Panc1 (cell line): ENCODE data around the gene KAT6B. TPM values are rescaled to one million over a fixed set of nuclear protein-coding genes. Genes with fewer than 3 reads are reported as not detected.

Experiments used
- ATAC-seq: fragments of 200-7000 bp; cut with Tn5 transposase; 2 replicates; pipeline ENCODE4 v1.9.1; 2020; ENCODE audit warnings: mild to moderate bottlenecking, moderate library complexity
- BruUV-seq: library from RNA; stranded (reverse); fragments of 400-500 nt; replicated peaks from 2 replicates; lab custom pipeline; 2021; lab: Mats Ljungman, UMichigan
- CTCF ChIA-PET: fragments of 300-600 bp; sonication (Branson Sonifier 250); formaldehyde crosslinking; loops from one replicate; lab custom pipeline; 2022; ENCODE audit warnings: antibody characterized with exemption; lab: Charles Lee
- POLR2A ChIA-PET: fragments of 300-600 bp; sonication (Branson Sonifier 250); formaldehyde crosslinking; loops from one replicate; lab custom pipeline; 2022; ENCODE audit warnings: antibody characterized with exemption; lab: Charles Lee
- DNase-seq: peaks from one replicate; pipeline ENCODE4 v3.0.0-alpha.2; 2010; ENCODE audit warnings: low read depth, low spot score
- H3K27ac ChIP-seq: 2 replicates; pipeline ENCODE4 v1.5.1; 2011; ENCODE audit warnings: mild to moderate bottlenecking, low read length, inconsistent platforms
- H3K27me3 ChIP-seq: fragments of 200-500 bp; sonication (Bioruptor generic); 2 replicates; pipeline ENCODE4 v1.6.0; 2014; ENCODE audit warnings: low read length, inconsistent platforms; ENCODE audit not compliant: control insufficient read depth, insufficient read depth
- H3K36me3 ChIP-seq: fragments of 200-500 bp; sonication (Bioruptor generic); 2 replicates; pipeline ENCODE4 v1.5.1; 2014; ENCODE audit warnings: inconsistent platforms, mild to moderate bottlenecking, low read length, moderate library complexity; ENCODE audit not compliant: control insufficient read depth, insufficient read depth
- H3K4me1 ChIP-seq: 2 replicates; pipeline ENCODE4 v1.5.1; 2011; ENCODE audit warnings: inconsistent platforms, mild to moderate bottlenecking, low read length, moderate library complexity; ENCODE audit not compliant: control insufficient read depth, insufficient read depth
- H3K4me3 ChIP-seq, 2 experiments: 2 replicates each; pipeline ENCODE4 v1.5.1; 2011 to 2012; ENCODE audit warnings: low read depth in 2 of 2, low read length in 2 of 2, mild to moderate bottlenecking in 2 of 2, inconsistent platforms in 1 of 2, moderate library complexity in 1 of 2
- H3K9me3 ChIP-seq: fragments of 200-500 bp; sonication (Bioruptor generic); 2 replicates; pipeline ENCODE4 v1.5.1; 2014; ENCODE audit warnings: low read depth, mild to moderate bottlenecking, inconsistent platforms, low read length, moderate library complexity; ENCODE audit not compliant: control insufficient read depth, insufficient read depth
- CTCF ChIP-seq: fragments of 450-650 bp; IDR thresholded peaks from 2 replicates; pipeline ENCODE4 v1.5.1; 2017; ENCODE audit warnings: mild to moderate bottlenecking
- POLR2AphosphoS5 ChIP-seq: IDR thresholded peaks from 2 replicates; pipeline ENCODE4 v1.6.1; 2012; ENCODE audit warnings: mild to moderate bottlenecking, low read depth, low read length, moderate library complexity
- SIN3A ChIP-seq: IDR thresholded peaks from 2 replicates; pipeline ENCODE4 v1.6.1; 2012; ENCODE audit warnings: low read depth, mild to moderate bottlenecking, low read length, moderate library complexity, borderline replicate concordance; ENCODE audit not compliant: insufficient read depth
- TCF7L2 ChIP-seq: IDR thresholded peaks from 2 replicates; pipeline ENCODE4 v1.6.1; 2011; ENCODE audit warnings: mild to moderate bottlenecking, low read depth, low read length, inconsistent platforms
- in situ Hi-C: cut with HindIII; loops from 2 replicates; pipeline ENCODE4 v1.10.0; 2016; ENCODE audit warnings: low sequenced_read_pairs, low pct_unique_long_range_greater_than_20kb
- intact Hi-C: fragments of 100-400 bp; cut with micrococcal nuclease; formaldehyde crosslinking; loops from one replicate; pipeline ENCODE4 v1.10.0; 2022; ENCODE audit not compliant: unreplicated experiment
- total RNA-seq: library from RNA; stranded (reverse); gene quantifications from one replicate; pipeline ENCODE4 v1.2.1, GENCODE V29; 2021; ENCODE audit not compliant: unreplicated experiment
- TF ChIP-seq, protein P1 (sequence below), 2 experiments: IDR thresholded peaks; 2 replicates each; pipeline ENCODE4 v1.6.1; 2011 to 2012; ENCODE audit warnings: low read depth in 2 of 2, control low read depth in 1 of 2, low read length in 1 of 2, mild to moderate bottlenecking in 1 of 2, moderate library complexity in 1 of 2; ENCODE audit not compliant: insufficient read depth in 1 of 2

The KAT6B gene
- total RNA-seq, 1 experiment from 2014 or later = 31.1 TPM

DNA sequence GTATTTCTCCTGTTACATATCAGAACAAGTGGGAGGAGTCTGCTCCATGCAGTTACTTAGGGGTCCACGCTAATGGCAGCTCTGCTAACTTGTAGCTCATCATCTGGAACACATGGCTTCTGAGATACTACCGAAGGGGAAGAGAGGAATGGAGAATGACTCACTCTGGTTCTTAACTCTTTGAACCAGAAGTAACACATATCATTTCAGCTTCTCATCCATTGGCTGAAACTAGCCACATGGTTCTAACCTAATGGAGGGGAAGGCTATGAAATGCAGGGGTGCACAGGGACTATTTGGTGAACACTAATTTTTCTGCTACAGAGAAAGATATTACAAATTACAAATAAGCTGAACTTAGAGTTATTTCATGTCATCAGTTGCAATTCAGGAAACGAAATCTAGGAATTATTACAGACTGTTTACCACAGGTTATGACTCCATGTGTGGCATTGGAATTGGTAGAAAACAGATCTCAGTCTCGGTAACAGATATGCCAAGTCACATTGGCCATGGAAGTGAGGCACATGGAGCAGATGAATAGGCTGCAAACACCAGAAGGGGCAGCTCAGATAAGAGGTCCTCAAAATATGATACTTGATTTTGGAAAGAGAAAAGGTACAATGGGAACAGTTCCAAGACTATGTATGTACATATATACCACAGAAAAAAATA is 9.4 kb upstream of the KAT6B start:
- no TSS peak for BruUV-seq
- no peaks in the 10 kb centered on the region for H3K36me3 ChIP-seq
- CTCF ChIA-PET = no interaction called here
- no peaks in the 10 kb centered on the region for H3K27me3 ChIP-seq
- POLR2A ChIA-PET = no interaction called here
- intact Hi-C loops (no loop called here), in situ Hi-C loops (no loop called here)
- DNase-seq = no peak
- ATAC-seq = no peak
- H3K27ac ChIP-seq = no peak overlapping the region
- H3K9me3 ChIP-seq = peaks cover 10% of the 10 kb centered on the region; the same call in 1 of the 2 replicates
- H3K4me3 ChIP-seq = no peak overlapping the region
- TF ChIP-seq TCF7L2 = no peak
- TF ChIP-seq POLR2AphosphoS5 = no peak
- no peak for TF ChIP-seq CTCF
- no peak for TF ChIP-seq SIN3A
- TF ChIP-seq, protein P1, sequence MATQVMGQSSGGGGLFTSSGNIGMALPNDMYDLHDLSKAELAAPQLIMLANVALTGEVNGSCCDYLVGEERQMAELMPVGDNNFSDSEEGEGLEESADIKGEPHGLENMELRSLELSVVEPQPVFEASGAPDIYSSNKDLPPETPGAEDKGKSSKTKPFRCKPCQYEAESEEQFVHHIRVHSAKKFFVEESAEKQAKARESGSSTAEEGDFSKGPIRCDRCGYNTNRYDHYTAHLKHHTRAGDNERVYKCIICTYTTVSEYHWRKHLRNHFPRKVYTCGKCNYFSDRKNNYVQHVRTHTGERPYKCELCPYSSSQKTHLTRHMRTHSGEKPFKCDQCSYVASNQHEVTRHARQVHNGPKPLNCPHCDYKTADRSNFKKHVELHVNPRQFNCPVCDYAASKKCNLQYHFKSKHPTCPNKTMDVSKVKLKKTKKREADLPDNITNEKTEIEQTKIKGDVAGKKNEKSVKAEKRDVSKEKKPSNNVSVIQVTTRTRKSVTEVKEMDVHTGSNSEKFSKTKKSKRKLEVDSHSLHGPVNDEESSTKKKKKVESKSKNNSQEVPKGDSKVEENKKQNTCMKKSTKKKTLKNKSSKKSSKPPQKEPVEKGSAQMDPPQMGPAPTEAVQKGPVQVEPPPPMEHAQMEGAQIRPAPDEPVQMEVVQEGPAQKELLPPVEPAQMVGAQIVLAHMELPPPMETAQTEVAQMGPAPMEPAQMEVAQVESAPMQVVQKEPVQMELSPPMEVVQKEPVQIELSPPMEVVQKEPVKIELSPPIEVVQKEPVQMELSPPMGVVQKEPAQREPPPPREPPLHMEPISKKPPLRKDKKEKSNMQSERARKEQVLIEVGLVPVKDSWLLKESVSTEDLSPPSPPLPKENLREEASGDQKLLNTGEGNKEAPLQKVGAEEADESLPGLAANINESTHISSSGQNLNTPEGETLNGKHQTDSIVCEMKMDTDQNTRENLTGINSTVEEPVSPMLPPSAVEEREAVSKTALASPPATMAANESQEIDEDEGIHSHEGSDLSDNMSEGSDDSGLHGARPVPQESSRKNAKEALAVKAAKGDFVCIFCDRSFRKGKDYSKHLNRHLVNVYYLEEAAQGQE (IDR thresholded peaks at IDR 0.05; ENCODE audit: insufficient read depth in 1 of 2, low read depth in 2 of 2, low read length in 1 of 2) = no peak
- peaks cover 8% of the 10 kb centered on the region for H3K4me1 ChIP-seq

DNA sequence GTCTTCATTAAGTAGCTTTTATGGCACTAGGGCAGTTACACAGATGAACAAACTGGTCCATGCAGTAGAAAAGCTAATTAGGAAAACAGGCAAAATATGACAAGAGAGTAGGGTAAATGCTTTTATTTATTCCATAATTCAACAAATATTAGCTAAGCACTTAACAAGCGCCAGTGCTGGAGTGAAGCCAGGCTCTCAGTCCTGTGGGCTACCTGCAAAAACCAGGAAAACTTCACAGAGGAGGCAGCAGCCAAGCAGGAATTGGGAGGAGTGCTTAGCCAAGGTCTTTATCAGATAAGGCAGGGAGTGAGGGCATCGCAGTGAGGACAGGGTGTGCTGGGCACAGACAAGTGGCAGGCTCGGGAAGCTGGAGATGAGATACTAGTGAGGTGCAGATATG is 4.9 kb upstream of the KAT6B start:
- H3K4me3 ChIP-seq = no peak overlapping the region
- intact Hi-C loops (loop anchor here (10.0 kb wide), 2 partner anchors 263 to 557 kb away; no protein-coding TSS in a partner anchor), in situ Hi-C loops (no loop called here)
- no TSS peak for BruUV-seq
- H3K27ac ChIP-seq = no peak overlapping the region
- ATAC-seq = no peak
- peaks cover 10% of the 10 kb centered on the region; the same call in 1 of the 2 replicates for H3K9me3 ChIP-seq
- H3K27me3 ChIP-seq = no peaks in the 10 kb centered on the region
- POLR2A ChIA-PET = interaction anchor here (0.6 kb wide), 1 partner anchor 570 kb away, joined by 6 read pairs; no protein-coding TSS in a partner anchor
- CTCF ChIA-PET = no interaction called here
- H3K36me3 ChIP-seq = no peaks in the 10 kb centered on the region
- no peak for DNase-seq
- TF ChIP-seq SIN3A = no peak
- peaks cover 36% of the 10 kb centered on the region for H3K4me1 ChIP-seq

DNA sequence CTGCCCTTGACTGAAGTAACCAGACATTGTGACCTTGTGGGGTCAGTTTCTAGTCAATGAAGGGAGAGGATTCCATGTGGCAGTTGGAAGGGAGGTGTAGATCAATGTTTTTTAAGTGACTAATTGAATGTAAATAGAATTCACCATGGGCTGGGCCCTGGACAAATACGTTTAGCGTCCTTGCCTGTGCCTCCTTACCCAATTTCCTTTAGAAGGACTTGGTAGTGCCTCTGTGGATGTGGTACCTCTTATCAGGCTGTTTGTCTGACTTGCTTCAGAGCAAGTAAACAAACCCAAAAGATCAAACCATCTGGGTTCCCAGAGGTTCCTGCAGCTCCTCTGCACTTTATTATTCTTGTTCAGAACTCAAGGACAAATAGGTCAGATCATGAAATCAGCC is 4.3 kb upstream of the KAT6B start:
- 0 out of 2 replicates have a peak, but pooled peaks have one; percentile 30 for TF ChIP-seq TCF7L2
- TF ChIP-seq SIN3A = no peak
- no peak for TF ChIP-seq CTCF
- in situ Hi-C loops = no loop called here
- Histone ChIP-seq H3K4me1 (peaks cover 36% of the 10 kb centered on the region), H3K4me3 (no peak overlapping the region), H3K36me3 (no peaks in the 10 kb centered on the region), H3K27ac (peak overlapping the region; percentile 66; the same call in 1 of the 2 replicates), H3K27me3 (no peaks in the 10 kb centered on the region), H3K9me3 (peaks cover 4% of the 10 kb centered on the region; the same call in 1 of the 2 replicates)
- ATAC-seq (no peak), DNase-seq (peak; percentile 36)
- ChIA-PET POLR2A (no interaction called here), CTCF (no interaction called here)
- intact Hi-C loops = loop anchor here (10.0 kb wide), 2 partner anchors 263 to 557 kb away; no protein-coding TSS in a partner anchor
- BruUV-seq = no TSS peak
